Mammary epithelial cell (primary cell): Measurements from ENCODE around the gene IL11.

ENCODE experiments used
- CTCF ChIP-seq, 2 donors: IDR thresholded peaks in 1 of 2; conservative IDR thresholded peaks in 1 of 2; 2 replicates each; pipeline ENCODE4 v1.5.1; 2011 to 2012; ENCODE audit warnings: inconsistent platforms in 2 of 2, low read length in 2 of 2, mild to moderate bottlenecking in 2 of 2, control low read depth in 1 of 2, low read depth in 1 of 2; ENCODE audit not compliant: insufficient read depth in 1 of 2; ENCODE audit errors: extremely low read depth in 1 of 2
- EZH2 ChIP-seq: IDR thresholded peaks from 2 replicates; pipeline ENCODE4 v1.6.1; 2012; ENCODE audit warnings: low read length, inconsistent platforms, borderline replicate concordance

GRCh38 chr19:55382013-55382412 is 11.8 kb upstream of the IL11 start:
- no peak for TF ChIP-seq CTCF (conservative IDR thresholded peaks at IDR 0.05 in 1 of 2, IDR thresholded peaks at IDR 0.05 in 1 of 2; ENCODE audit: extremely low read depth in 1 of 2, insufficient read depth in 1 of 2, low read depth in 1 of 2, low read length in 2 of 2)
- no peak for TF ChIP-seq EZH2
